ENCODE results near the gene PDE1C.
A peak's percentile ranks its signal among the peaks of the same experiment; 100 is the strongest.
"Not testable (repeated sequence)": the region's sequence is repeated elsewhere in the genome, so short reads cannot be mapped to it uniquely, and the experiment has no call there.

PDE1C gene

DNA sequence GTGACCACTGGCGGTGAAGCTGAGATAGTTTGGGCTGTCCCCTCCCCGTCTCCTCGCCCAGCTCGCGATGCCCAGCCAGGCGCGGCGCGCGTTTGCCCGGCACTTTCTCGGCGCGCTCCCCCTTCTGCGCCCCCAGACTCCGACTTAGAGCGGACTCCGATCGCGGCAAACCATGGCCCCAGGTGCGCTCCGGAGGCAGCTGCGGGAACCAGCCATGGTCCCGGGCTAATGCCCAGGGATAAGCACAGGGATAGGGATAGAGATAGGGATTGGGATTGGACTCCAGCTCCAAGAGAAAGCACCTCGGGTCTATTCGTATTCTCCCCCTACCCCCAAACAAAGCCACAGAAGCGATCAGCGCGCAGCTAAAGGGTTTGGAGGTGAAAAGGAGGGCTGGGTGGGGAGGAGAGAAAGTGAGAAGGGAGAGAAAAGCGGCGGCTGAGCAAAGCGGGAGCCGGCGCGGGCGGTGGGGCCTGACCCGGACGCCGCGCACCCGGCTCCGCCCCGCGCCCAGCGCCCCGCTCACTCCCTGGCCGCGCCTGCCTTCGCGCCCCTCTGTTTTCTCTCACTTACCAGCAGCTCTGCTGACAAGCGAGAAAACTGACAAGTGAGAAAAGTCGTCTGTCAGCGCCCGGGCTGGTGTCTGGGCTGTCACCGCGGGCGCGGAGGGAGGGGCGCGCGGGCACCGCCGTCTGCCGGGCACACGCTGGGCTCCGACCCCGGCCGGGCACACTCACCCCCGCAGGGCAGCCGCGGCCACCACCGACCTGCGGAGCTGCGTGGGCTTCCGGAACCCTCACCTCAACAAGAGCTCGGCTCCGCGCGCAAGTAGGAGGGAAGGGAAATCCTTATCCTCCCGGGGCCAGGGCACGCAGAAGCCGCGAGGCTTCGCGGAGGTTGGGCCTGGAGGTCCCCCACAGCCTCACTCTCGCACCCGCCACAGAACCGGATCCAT, at the start of gene PDE1C:
PDE1C (minus strand) TSS at position 2 of the 955 bp plus-strand sequence.
- no peak for DNase-seq

DNA sequence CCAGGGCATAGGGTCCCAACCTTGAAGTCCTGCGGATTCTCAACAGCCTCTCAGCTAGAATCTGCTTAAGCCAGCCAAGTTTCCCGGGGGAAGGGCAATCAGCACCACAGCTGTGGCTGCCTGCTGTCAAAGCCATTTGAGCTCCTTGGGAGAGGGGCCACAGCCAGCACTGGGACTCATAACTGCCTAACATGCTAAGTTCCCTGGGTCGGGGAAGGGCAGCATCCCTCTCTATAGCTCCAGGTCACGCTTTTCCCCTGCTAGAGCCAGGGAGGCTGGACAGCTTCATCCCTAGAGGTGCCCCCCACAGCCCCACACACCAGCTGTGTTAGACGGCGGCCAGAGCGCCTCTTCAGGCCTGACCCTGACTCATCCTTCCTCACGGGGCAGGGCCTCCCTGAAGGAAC, 49.6 kb upstream of the PDE1C start:
- DNase-seq = no peak

DNA sequence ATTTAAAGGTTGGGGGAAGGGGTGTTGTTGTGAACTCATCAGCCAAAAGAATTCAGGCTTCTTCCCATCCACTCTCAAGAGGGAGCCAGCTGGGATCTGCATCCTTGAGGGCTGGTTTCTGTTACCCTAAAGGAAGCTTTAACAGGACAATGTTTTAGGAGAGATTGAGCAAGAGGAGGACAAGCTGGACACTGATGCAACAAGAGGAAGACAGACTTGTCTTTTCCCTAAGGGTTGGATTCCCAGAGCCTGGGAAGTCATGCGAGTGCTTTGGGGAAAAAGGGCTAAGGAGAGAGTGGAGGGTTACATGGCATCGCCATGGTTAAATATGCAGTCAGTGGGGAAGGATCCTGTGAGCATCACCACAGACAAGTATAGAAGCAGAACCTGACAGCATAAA, 47.6 kb upstream of the PDE1C start:
- no peak for DNase-seq

DNA sequence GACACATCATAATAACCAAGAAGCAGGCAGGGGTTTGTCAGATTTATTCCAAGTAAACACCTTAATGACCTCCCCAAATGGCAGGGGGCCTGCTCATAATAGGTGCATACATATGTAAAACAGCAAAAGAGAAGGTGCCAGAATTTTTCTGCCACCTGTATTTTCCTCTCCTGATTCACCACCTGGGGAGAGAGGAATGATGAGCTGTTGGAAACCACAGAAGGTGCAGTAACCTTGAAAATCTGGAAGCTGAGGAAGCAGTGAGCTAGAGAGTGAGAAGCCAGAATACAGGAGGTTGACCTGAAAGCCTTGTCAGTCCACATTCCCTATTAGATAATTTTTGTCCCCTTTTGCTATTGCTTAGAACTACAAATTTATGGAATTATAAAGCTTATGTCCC, 46.2 kb upstream of the PDE1C start:
- DNase-seq = no peak

DNA sequence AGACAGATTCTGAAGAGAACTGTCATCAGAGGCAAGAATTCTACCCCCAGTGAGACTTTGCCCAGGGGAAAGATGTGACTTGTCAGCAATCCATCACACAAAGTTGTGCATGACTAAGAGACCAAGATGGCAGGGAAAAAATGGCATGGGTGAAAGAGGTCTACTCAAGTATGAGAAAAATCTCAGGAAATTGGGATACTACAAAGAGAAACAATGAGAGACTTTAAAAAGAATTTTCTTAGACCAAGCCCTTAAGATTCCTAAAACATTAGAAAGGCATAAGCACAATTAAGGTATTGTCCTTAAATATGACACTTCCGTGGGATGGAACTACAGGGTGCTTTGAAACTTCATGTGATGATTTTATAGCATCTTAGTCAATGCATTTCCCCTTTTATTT, 45.6 kb upstream of the PDE1C start:
- peak; percentile 8 for DNase-seq

DNA sequence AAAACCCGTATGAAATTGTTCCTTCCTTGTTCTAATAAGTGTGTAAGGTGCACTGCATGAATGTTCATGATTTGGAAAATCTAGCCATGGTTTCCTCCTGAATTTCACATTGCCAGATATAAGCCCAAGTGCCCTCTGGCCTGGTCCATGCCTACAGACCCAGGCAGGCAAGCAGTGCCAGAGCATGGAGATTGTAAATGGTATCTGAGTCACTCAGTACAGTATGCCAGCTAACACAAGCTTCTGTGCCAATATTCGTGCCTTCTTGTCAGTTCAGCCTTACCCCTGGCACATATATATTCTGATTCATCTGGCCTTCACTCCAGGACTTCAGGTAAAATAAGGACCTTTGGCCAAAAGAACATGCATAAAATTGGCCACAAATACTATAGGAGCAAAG, 38.4 kb upstream of the PDE1C start:
- DNase-seq = no peak

DNA sequence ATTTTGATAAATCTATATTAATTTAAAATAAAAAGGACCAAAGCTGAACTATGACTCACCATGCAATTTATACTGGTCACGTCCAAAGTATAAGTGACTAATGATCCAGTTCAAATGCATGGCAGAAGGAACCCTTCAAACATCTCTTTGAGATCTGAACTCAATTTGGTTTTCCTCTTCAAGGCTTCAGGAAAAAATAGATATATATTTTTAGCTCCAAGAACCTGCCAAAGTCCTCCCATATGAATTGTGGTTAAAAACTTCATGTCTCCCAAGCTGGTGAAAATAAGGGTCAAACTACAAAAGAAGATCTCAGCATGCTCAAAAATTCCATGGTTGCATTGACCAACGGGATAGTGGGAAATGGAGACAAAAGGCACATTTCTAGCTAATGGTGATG, 34.6 kb upstream of the PDE1C start:
- DNase-seq = no peak

DNA sequence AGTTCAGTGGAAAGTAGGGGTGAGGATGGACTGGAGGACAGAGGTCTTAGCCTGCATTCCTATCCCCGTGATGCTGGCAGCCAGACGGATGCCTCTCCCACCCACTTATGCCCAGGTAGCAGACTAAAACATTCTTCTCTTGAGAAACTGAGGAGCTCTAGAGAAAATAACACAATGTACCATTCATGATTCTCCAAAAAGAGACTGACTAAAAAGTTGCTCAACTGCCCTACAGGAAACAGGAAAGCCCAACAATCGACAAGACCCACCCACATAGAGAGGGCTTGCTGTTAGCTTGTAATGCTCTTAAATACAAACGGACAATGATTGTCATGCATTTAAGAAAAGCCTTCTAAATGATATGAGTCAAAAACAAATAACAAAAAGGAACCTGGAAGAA, 33.2 kb upstream of the PDE1C start:
- no peak for DNase-seq

DNA sequence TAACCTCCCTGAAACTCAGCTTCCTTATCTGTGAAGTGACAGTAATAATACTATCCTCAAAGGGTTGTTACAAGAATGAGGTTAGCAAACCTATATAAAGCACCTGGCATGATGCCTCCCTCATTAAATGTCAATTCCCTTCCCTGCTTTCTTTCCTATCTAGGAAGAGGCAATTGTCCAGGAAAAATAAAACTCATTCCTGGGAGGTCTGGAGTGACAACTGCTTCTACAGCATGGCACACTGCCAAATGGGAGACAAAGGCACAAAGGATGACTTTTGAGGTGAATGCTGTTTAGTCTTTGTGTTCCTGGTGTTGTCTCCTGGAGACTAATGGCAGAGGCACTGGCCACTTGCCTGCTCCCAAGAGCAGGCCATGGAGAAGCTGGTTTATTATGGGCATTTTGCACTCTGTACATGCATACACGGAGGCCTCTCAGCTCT, 32.2 kb upstream of the PDE1C start:
- no peak for DNase-seq

DNA sequence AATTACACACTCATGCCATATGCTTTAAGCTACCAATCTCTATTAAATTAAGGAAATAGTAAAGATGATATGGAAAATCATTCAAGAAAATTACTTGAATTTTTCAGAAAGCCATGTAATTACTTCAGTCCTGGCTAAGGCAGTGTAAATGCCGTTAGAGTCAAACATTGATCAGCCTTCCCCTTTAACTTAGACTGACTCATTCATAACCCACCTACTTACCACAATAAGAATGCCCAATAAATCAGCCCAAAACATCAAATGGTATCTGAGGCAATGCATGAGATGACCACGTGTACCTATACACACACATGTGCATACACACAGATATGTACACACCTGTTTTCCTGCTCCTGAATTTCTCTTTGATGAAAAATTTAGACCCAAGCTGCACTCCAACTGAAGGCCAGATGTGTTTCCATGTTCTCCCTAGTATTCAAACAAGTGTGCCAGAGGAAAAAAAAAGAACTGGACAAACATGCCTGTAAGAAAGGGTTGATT, 30.2 kb upstream of the PDE1C start:
- no peak for DNase-seq

DNA sequence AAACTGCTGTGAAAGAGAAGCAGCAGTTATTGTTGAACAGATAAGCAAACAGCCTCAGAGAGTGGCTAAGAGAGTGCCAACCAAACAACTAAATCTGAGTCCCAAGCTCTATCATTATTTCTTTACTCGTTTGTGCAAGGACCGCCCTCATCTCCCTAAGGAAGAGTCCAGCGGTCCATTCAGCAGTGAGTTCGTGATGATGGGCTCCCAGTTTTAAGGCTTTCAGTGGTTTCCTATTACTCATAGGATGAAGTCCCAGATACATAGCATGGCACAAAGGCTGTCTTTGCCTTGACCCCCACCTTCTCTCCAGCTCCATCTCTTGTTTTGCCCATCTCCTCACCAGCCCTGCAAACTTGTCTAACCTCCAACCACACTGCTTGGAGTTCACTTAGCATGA, 24.3 kb upstream of the PDE1C start:
- DNase-seq = no peak

DNA sequence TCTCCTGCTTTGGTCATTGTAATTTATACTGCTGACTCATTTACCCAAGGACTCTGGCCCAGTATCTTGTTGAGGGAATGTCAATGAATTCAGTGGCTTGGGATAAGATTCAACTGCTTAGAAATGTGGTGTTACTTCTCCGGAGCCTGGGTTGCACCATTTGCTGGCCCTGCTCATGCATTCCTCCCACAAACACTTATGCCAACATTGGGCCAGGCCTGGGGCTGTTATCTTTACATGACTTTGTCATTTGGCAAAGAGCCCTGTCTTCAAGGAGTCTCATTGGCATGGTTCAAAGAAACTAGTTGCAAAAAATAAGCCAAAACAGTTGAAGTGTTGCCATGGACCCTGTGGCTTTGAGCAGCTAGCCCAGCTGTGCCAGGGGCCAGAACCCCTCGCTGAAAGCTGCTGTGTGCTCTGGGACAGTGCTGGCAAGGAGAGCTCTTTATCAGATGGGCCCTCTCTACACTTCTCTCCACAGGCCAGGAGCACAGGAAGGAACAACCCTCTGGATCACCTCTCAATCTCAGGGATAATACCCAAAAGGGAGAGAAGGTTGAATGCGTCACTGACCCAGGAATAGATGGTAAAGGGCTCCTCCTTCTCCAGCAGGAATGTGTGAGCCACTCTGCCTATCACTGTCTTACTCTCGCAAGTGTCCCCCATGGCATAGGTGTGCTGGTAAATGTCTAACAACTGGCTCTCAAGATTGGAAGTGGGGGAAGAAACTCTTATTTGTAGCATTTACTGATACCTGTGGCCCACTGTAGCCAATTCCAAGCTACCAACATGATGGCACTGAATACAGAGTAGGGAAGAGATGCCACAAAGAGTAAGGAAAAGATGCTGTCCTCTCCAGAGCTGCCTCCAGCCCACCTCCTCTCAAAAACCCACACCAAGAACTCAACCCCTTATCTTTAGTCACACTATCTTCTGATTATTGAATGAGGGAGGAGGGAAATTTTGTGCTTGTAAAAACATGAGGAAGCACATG, 23.5 kb upstream of the PDE1C start:
- peak; percentile 82 for DNase-seq

DNA sequence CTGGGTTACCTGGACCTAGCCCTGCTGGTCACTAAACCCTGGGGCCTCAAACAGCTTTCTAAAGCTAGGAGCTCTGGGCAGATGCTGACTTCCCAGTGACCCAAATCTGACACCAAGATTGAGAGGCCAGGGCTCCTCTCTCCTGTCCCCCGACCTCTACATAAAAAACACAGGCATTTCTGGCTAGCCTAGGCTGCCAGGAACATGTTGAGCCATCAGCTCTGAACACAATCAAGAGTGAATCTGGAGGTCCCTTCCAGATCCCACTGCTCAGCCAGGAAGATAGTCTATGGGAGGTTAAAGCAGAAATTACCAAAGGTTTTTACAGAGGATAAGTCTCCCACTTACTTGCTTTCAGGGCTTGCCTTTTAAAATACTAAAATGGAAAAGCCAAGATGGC, 22.1 kb upstream of the PDE1C start:
- no peak for DNase-seq

DNA sequence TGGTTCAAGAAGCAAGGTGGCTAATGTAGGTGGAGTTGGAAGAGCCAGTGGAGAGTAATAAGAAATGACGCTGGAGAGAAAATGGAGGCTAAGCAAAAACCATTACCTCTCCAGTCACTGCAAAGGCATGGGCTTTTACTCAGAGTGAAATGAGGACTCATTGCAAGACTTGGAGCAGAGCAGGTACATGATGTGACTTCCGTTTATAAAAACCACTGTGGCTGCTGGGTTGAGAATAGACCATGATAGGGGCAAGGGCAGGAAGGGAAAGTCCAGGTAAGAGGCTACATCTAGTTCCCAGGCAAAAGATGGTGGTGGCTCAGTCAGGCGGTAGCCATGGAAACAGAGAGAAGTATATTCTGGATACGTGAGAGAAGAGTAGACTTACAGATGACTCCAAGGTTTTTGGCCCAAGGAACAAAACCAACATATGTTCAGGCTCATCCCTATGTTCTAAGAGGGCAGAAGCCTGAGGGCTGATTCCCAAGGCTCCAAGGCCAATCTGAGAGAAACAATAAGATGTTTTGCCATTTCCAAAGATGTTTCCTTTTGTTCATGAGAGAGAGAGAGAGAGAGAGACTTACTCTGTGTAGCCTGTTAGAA, 21.5 kb upstream of the PDE1C start:
- DNase-seq = no peak

DNA sequence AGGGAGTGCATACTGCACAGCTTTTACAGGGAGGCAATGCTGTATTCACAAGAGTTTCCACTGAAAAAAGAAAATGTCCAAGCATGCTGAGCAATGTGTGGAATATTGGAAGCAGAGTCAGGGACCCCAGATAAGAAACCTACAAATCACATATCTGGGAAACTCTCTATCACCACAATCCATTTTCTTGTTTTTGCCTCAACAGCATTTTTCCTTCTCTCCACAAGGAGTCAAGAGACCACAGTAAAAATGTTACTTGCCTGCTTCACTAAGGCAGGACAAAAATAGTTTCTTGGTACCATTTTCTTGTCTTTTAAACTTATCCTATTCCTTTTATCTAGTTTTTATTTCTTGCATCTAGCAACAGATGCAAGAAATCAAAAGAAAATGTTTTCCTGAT, 19.5 kb upstream of the PDE1C start:
- no peak for DNase-seq

DNA sequence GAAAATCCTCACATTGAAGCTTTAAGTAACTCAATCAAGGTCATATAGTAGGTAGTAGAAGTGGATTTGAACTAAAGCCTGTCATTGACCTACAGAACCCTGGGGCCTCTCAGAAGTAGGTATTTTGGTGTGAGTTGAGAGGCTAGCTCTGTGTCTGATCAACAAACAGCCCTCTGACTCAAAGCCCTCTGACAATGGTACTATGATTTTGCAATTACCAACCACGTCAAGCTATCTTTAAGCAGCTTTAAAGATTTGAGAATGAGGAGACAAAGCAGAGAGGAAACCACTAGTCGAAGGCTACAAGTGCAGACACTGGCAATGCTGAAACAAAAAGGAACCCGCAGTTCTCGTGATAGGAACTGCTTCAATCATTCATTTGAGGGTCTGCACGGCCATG, 19.0 kb upstream of the PDE1C start:
- no peak for DNase-seq

DNA sequence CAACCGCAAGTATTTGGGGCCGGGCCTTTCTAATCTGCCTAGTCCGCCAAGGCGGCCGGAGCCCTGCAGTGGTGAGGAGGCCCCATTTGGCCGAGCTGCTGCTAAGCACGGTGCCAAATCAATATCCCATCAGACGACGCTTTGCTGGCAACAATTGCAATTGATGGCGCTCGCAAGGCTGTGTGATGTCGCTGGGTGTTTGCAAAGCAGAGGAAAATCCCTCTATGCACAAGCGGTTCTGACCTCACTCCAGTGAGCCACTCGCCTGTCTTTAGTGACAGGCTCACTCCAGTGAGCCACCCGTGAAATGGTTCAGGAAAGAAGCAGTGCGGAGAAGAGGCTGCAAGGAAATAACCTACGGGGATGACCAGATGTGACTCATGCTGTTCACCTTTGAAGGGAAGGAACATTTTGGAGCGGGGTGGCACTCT, 18.3 kb upstream of the PDE1C start:
- DNase-seq = no peak

DNA sequence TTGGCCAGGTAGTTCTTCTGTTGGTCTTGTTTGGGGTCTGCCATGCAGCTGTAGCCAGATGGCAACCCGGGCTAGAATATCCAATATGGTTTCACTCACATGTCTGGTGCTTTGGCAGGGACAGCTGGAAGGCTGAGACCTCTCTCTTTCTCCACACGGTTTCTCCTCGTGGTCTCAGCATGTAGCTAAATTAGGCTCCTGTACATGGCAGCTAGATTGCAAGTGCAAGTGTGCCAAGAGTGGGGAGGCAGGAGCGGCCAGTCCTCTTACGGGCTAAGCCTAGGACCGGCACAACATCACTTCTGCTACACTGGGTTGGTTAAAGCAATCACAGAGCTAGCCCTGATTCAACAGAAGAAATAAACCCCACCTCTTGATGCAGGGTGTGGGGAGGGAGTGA, 9.3 kb upstream of the PDE1C start:
- DNase-seq = no peak

DNA sequence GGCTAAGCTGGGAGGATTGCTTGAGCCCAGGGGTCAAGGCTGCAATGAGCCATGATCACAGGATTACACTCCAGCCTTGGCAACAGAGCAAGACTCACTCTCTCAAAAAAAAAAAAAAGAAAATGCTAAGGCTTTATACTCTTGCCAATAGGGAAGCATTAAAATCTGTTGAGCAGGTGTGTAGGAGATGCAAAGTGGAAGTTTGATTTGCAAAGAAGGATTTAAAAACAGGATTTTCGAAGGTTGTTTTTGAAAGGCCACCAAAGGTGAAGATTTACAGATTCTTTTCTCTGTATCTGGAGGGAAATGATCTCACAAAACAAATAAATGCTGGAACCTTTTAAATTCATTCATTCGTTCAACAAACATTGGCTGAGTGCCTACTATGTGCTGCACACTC, 8.6 kb upstream of the PDE1C start:
- no peak for DNase-seq

DNA sequence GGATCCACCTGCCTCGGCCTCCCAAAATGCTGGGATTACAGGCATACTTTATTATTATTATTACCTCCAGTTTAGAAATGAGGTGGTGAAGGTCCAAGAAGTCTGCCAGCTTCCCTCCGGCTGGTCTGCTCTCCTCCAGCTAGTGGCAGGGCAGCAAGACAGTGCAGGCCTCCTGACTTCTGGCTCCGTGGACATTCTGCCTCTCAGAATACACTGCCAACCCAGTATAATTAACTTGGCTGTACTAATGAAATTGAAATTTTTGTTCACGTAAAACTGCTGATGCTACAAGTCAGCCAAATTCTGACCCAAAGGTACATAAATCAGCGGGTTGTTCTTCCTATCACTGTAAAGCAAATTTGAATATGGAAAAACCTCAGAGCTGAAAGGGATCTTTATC, 7.6 kb upstream of the PDE1C start:
- no peak for DNase-seq

DNA sequence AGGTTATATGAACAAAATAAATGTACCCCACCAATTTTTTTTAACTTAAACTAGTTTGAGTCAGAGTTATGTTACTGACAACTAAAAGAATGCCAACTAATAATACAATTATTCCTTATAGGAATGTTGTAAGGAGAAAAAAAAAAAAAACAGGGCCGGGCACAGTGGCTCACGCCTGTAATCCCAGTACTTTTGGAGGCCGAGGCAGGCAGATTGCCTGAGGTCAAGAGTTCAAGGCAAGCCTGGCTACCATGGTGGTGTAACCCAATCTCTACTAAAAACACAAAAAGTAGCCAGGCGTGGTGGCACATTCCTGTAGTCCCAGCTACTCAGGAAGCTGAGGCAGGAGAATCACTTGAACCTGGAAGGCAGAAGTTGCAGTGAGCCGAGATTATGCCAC, 6.6 kb upstream of the PDE1C start:
- DNase-seq = not testable (repeated sequence)

DNA sequence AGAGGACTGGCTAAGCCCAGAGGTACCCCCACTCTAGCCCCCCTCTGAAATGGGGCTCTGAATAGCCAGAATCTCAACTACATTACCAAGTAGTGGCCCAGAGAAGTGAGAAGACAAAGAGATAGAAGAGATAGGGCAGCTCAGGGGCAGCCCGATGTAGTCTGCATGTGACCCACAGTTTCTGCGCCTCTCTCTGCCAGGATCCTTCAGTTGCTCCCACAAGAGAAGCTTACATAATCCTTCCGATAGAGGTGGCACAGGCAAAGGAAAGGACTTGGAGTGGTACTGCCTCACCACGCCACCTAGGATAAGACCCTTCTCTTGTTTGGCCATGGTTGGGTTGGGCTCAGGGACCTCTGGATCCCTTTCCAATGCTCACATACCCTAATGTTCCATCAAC, 5.4 kb upstream of the PDE1C start:
- DNase-seq = no peak

Measured in T1000 (cell line).